ENCODE measurements around the gene PTPRG. TPM values are rescaled to one million over a fixed set of nuclear protein-coding genes. Genes with fewer than 3 reads are reported as not detected.

Gene PTPRG
- total RNA-seq, 2 donors from 2014 or later, result 76.5 to 108 TPM

DNA sequence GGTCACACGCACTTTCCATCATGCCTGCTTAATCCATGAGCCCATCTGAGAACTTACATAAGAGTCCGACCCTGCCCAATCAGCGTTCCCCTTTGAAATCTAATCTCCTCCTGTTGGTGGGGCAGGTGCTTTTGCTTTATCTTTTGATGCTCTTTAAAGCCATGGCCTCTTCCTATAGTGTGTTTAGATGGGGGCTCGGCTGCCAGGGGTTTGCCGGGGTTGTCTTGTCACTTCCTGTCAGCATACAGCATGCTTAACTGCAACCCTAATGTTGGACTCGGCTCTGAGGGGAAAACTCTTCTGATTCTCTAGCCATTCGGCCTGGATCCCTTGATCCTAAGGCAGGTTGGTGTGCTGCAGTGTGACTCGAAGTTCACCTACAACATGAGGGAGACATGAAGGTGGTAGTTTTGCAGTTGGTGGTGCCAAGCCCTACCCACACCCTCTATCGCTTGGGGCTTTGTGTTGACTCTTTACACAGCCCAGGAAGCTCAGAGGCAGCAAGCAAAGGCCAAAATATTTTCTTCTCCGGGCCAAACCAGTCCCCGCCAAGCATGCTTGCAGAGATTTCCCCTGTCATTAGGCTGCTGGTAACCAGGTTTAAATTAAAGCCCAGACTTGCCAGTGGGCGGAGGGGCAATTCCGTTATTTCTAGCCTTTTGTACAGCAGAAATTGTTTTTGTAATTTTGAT is 593.2 kb downstream of the PTPRG start:
- no peak for DNase-seq
- no peak overlapping the region for H3K27ac Mint-ChIP-seq

GRCh38 chr3:62159056-62159708 is 597.8 kb downstream of the PTPRG start:
- H3K4me3 Mint-ChIP-seq, result no peak overlapping the region
- H3K36me3 Mint-ChIP-seq (ENCODE audit: low read depth), result peaks cover 39% of the 10 kb centered on the region
- Histone ChIP-seq H3K4me1 (ENCODE audit: control insufficient read depth, insufficient read depth, low read length) (no peaks in the 10 kb centered on the region), H3K36me3 (ENCODE audit: control insufficient read depth, insufficient read depth, low read length) (peaks cover 11% of the 10 kb centered on the region), H3K4me3 (ENCODE audit: low read length) (no peak overlapping the region), H3K9ac (ENCODE audit: extremely low read depth, low read length, poor library complexity, severe bottlenecking) (no peak overlapping the region), H3K27me3 (ENCODE audit: control insufficient read depth, insufficient read depth, low read length, poor library complexity, severe bottlenecking) (no peaks in the 10 kb centered on the region), H3K9me3 (ENCODE audit: control insufficient read depth, low read length) (no peaks in the 10 kb centered on the region), H3K27ac (ENCODE audit: low read depth, low read length) (no peak overlapping the region)
- H3K27me3 Mint-ChIP-seq (ENCODE audit: insufficient read depth), result no peaks in the 10 kb centered on the region
- no peak for DNase-seq
- 94 to 95% methylated on average over 2 to 4 of the region's 4 CpGs for WGBS, 2 experiments (ENCODE audit: insufficient coverage in 1 of 2, insufficient read length in 1 of 2)
- H3K27ac Mint-ChIP-seq, result no peak overlapping the region
- H3K4me1 Mint-ChIP-seq, result no peaks in the 10 kb centered on the region
- H3K9me3 Mint-ChIP-seq, result no peaks in the 10 kb centered on the region
- TF ChIP-seq CTCF (conservative IDR thresholded peaks at IDR 0.05), result no peak

More for the DNA sequence above, 593.2 kb downstream of the PTPRG start:
- peaks cover 21% of the 10 kb centered on the region for H3K36me3 Mint-ChIP-seq (ENCODE audit: low read depth)
- H3K9me3 Mint-ChIP-seq, result no peaks in the 10 kb centered on the region
- H3K27me3 ChIP-seq (ENCODE audit: control insufficient read depth, insufficient read depth, low read length, poor library complexity, severe bottlenecking), result no peaks in the 10 kb centered on the region
- no peak overlapping the region for H3K4me3 Mint-ChIP-seq
- WGBS, 2 experiments (ENCODE audit: insufficient coverage in 1 of 2, insufficient read length in 1 of 2), result 93 to 98% methylated on average over 7 to 13 of the region's 13 CpGs
- no peak overlapping the region for H3K4me3 ChIP-seq (ENCODE audit: low read length)
- no peak overlapping the region for H3K9ac ChIP-seq (ENCODE audit: extremely low read depth, low read length, poor library complexity, severe bottlenecking)
- H3K27ac ChIP-seq (ENCODE audit: low read depth, low read length), result no peak overlapping the region
- no peaks in the 10 kb centered on the region for H3K4me1 Mint-ChIP-seq
- H3K9me3 ChIP-seq (ENCODE audit: control insufficient read depth, low read length), result no peaks in the 10 kb centered on the region
- H3K36me3 ChIP-seq (ENCODE audit: control insufficient read depth, insufficient read depth, low read length), result peaks cover 11% of the 10 kb centered on the region
- H3K27me3 Mint-ChIP-seq (ENCODE audit: insufficient read depth), result no peaks in the 10 kb centered on the region
- H3K4me1 ChIP-seq (ENCODE audit: control insufficient read depth, insufficient read depth, low read length), result no peaks in the 10 kb centered on the region
- no peak for TF ChIP-seq CTCF (conservative IDR thresholded peaks at IDR 0.05)

- no peak for DNase-seq
- H3K27me3 Mint-ChIP-seq (ENCODE audit: insufficient read depth), result no peaks in the 10 kb centered on the region
- Histone ChIP-seq H3K4me1 (ENCODE audit: control insufficient read depth, insufficient read depth, low read length) (no peaks in the 10 kb centered on the region), H3K36me3 (ENCODE audit: control insufficient read depth, insufficient read depth, low read length) (peaks cover 11% of the 10 kb centered on the region), H3K27ac (ENCODE audit: low read depth, low read length) (no peak overlapping the region), H3K27me3 (ENCODE audit: control insufficient read depth, insufficient read depth, low read length, poor library complexity, severe bottlenecking) (no peaks in the 10 kb centered on the region), H3K4me3 (ENCODE audit: low read length) (no peak overlapping the region), H3K9me3 (ENCODE audit: control insufficient read depth, low read length) (no peaks in the 10 kb centered on the region), H3K9ac (ENCODE audit: extremely low read depth, low read length, poor library complexity, severe bottlenecking) (no peak overlapping the region)
- peaks cover 39% of the 10 kb centered on the region for H3K36me3 Mint-ChIP-seq (ENCODE audit: low read depth)
- no peak for TF ChIP-seq CTCF (conservative IDR thresholded peaks at IDR 0.05)
- 95 to 98% methylated on average over 4 to 6 of the region's 6 CpGs for WGBS, 2 experiments (ENCODE audit: insufficient coverage in 1 of 2, insufficient read length in 1 of 2)
- no peak overlapping the region for H3K27ac Mint-ChIP-seq
- H3K9me3 Mint-ChIP-seq, result no peaks in the 10 kb centered on the region
- H3K4me3 Mint-ChIP-seq, result no peak overlapping the region
- H3K4me1 Mint-ChIP-seq, result no peaks in the 10 kb centered on the region
Observed at GRCh38 chr3:62159709-62160092, 598.3 kb downstream of the PTPRG start.
